Spleen (tissue), 7 donors: ENCODE measurements around the gene TUBGCP2.

Source experiments
- CTCF ChIP-seq, 11 experiments: fragments of 200-600 bp in 7 of 11; fragments of 450-650 bp in 4 of 11; sonication (generic) in 4 of 11; IDR thresholded peaks in 8 of 11; conservative IDR thresholded peaks in 3 of 11; 1 replicate in 7 of 11; 2 replicates in 4 of 11; pipeline versions ENCODE4 v1.4.0 to v1.8.0; 2016 to 2021; ENCODE audit warnings: antibody characterized with exemption in 11 of 11, inconsistent platforms in 4 of 11, mild to moderate bottlenecking in 1 of 11
- POLR2A ChIP-seq, 3 donors: fragments of 450-650 bp; IDR thresholded peaks; one replicate each; pipeline ENCODE4 v1.5.1; 2017; ENCODE audit warnings: antibody characterized with exemption in 3 of 3, mild to moderate bottlenecking in 1 of 3
- POLR2AphosphoS5 ChIP-seq, 3 donors: sonication (generic); formaldehyde crosslinking; IDR thresholded peaks; one replicate each; pipeline ENCODE4 v1.5.1; 2017; ENCODE audit warnings: antibody characterized with exemption in 3 of 3
- donor health status: DM: no; HTN: no; CAD: no; lungs with moderate emphysema.
- donor health status: DM: no; HTN: no; CAD: no.
- donor health status: DM: no; HTN: no; CAD: no.

- no peak for TF ChIP-seq CTCF (IDR thresholded peaks at IDR 0.05 in 8 of 11, conservative IDR thresholded peaks at IDR 0.05 in 3 of 11)
- no peak for TF ChIP-seq POLR2AphosphoS5 (IDR thresholded peaks at IDR 0.05)
- no peak for TF ChIP-seq POLR2A (IDR thresholded peaks at IDR 0.05)
Observed at GRCh38 chr10:133325440-133326222, 17.0 kb upstream of the TUBGCP2 start.
